Lower leg skin (tissue), 3 donors: ENCODE data around the gene SELENOO.

Experiments used
- CTCF ChIP-seq, 3 donors: fragments of 450-650 bp; IDR thresholded peaks; one replicate each; pipeline ENCODE4 v1.5.1; 2016; ENCODE audit warnings: antibody characterized with exemption in 3 of 3, mild to moderate bottlenecking in 3 of 3, moderate library complexity in 2 of 3
- POLR2A ChIP-seq, 2 donors: fragments of 450-650 bp; IDR thresholded peaks; one replicate each; pipeline ENCODE4 v1.6.1; 2016 to 2017; ENCODE audit warnings: antibody characterized with exemption in 2 of 2, mild to moderate bottlenecking in 1 of 2, moderate library complexity in 1 of 2

GRCh38 chr22:50255099-50255498 is 54.3 kb downstream of the SELENOO start:
- TF ChIP-seq CTCF (IDR thresholded peaks at IDR 0.05) = no peak
- TF ChIP-seq POLR2A (IDR thresholded peaks at IDR 0.05) = no peak
